ENCODE data around the gene CHD9NB.

CHD9NB gene

DNA sequence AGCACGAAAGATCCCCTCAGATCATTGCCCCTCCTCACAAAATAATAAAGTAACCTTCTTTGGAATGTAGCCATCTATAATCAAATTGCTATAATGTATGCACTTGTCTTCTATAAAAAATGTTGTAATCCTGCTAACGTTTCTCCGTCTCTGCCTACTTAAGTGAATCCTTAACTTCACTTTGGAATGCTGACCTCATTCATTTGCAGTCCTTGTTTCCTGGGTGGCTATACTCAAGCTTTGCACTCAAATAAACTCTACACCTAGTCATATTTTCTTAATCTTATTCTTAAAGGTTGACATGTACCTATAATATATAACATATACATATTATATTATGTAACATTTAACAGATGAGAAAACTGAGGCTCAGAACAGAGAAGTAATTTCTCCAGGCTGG is 22.7 kb downstream of the CHD9NB start:
- DNase-seq (ENCODE audit: low spot score) = no peak

DNA sequence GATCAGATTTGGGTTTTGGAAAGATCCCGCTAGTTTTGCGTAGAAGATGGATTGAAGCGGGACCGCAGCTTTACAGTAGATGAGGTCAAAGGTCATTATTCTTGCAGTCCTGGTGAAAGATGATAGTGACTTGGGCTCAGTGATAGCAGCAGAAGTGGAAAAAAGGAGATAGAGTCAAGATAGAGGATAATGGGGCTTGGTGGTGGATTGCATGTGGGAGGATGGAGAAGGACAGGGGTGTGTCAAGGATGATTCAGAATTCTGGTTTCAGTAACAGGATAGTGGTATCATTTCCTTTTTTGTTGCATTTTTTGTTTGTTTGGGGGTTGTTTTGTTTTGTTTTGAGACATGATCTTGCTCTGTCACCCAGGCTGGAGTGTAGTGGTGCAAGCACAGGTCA is 28.7 kb downstream of the CHD9NB start:
- DNase-seq (ENCODE audit: low spot score) = no peak

DNA sequence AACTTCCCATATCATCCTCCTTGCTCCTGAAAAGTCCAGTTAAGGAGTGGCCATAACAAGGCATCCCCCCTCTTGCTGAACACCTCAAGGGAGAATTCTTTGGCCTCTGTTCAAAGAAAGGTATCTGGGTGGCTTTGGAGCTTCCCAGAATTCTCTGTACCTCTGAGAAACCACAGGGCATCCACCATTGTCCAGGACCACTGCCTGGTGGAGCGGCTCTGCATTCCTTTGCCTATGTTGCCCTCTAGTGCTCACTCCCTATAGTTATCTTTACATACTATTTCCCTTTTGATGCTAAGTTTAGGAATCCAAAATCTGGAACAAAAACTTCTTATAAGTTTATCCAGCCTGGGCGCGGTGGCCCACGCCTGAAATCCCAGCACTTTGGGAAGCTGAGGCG is 30.3 kb downstream of the CHD9NB start:
- DNase-seq (ENCODE audit: low spot score) = no peak

DNA sequence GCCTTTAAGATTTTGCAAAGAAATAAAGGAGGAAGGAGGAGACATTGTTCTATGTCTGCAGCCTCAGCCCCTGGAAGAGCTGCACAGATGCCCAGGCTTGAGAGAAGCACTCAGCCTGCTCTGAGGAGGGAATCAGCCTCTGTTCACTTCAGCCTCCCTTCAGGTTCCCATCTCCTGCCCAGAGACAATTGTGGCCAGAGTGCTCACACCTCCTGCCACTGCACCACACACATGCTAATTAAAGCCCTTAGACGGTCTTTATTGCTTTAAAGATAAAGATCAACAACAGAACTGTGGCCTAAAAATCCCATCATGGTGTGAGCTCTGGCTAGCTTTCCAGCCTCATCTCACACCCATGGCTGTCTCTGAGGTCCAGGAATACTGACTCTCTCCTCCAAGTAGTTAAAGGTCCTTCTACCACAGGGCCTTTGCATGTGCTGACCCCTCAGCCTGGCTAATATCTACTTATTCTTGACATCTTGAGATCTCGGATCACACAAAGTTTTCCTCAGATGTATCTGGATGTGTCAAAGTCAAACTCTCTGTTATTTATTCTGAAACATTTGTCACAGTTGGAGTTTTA is 33.8 kb downstream of the CHD9NB start:
- no peak for DNase-seq (ENCODE audit: low spot score)

DNA sequence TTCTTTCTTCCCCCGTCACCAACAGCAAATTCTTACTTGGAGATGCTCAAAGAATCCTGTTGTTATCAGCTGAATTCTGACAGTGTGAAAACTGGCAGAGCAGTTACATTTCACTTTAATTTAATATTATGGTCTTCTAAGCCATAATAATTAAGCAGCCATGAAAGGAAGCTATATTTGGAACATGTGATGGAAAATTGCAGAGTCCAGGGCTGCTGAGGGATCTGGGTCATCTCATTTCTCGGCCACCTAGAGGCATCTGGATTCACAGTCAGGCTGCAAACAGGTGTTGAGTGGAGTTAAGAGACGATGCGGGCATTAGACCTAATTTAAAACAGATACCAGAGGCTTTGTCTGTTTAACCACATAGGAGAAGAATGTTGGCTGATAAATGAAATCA is 38.4 kb downstream of the CHD9NB start:
- no peak for DNase-seq (ENCODE audit: low spot score)

DNA sequence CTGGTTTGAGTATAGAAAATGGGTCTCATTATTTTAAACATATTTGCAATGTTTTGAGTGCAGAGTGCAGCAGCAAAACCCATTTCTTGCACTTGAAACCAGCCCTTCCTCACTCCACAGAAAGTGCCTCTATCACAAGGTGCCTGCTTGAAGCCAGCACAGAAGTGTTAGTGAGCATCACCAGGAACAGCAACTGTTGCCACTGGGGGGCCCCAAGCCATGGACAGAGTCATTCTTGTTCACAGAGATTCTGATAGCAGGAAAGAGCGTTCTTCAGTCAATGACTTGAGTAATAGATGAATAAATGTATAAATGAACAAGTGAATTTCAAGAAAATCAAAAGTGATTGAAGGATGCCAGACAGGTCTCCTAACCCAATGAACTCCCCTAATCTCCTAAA is 45.6 kb downstream of the CHD9NB start:
- DNase-seq (ENCODE audit: low spot score) = no peak

DNA sequence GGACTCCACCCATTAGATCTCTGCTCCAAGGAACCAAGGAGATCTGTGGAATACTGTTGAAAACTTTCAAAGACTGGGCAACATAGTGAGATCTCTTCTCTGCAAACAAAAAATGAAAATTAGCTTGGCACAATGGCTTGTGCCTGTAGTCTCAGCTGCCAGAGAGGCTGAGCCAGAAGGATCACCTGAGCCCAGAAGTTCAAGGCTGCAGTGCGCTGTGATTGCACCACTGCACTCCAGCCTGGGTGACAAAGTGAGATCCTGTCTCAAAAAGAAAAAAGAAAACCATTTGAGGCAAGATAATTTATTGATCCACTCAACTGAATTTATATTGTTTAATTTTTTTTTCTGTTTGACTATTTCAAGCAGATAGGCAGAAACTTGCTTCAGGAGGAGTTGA is 54.8 kb downstream of the CHD9NB start:
- no peak for DNase-seq (ENCODE audit: low spot score)

DNA sequence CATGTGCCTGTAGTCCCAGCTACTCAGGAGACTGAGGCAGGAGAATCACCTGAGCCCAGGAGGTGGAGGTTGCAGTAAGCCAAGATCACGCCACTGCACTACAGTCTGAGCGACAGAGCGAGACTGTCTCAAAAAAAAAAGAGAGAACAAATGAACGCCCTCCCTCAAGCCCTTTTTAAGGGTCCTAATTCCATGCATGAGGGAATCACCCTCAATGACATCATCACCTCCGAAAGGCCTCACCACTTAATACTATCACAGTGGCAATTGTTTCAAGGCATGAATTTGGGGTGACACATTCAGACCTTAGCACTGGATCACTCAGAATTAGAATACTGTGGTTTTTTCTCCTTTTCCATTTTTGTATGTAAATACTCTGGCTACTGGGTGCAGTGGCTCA is 57.8 kb downstream of the CHD9NB start:
- no peak for DNase-seq (ENCODE audit: low spot score)

DNA sequence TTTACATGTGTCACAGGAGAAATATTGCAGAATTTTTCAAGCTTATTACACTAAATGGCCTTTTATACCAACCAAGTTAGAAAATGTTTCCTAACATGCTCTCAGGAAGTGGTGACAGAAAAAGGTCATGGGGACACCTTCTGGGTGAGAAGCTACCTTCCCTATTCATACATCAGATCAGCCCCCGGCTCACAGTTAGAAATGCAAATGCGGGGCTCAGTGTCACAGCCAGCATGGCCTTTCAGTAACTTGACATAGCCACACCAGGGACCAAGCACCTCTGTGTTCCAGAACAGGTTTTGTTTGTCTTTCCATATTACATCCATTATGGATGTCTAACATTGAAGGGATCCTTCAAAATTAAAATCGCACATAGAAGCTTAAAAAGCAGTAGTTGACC is 59.5 kb downstream of the CHD9NB start:
- DNase-seq (ENCODE audit: low spot score) = no peak

DNA sequence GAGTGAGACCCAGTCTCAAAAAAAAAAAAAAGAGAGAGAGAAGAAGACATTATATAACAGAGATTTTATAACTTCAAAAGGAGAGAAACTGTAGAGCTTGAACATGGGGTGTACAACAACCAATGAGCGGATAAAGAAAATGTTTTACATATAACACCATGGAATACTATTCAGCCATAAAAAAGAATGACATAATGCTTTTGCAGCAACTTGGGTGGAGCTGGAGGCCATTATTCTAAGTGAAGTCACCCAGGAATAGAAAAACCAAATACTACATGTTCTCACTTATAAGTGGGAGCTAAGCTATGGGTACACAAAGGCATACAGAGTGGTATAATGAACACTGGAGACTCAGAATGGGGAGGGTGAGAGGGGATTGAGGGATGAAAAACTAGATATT is 61.1 kb downstream of the CHD9NB start:
- no peak for DNase-seq (ENCODE audit: low spot score)
